Testis (tissue), 2 donors: Measurements from ENCODE around the gene TNFRSF13B.
"Not testable (repeated sequence)": the region's sequence is repeated elsewhere in the genome, so short reads cannot be mapped to it uniquely, and the experiment has no call there.

Source experiments
- POLR2A ChIP-seq: fragments of 450-650 bp; IDR thresholded peaks from one replicate; pipeline ENCODE4 v1.6.1; 2017; ENCODE audit warnings: antibody characterized with exemption, mild to moderate bottlenecking, moderate library complexity
- TF ChIP-seq, protein P1 (sequence below), 3 experiments: fragments of 450-650 bp in 2 of 3; fragments of 200-600 bp in 1 of 3; sonication (generic) in 1 of 3; IDR thresholded peaks; one replicate each; pipeline ENCODE4 v1.5.1; 2016 to 2019; ENCODE audit warnings: antibody characterized with exemption in 3 of 3, mild to moderate bottlenecking in 2 of 3, moderate library complexity in 1 of 3

- TF ChIP-seq, protein P1, sequence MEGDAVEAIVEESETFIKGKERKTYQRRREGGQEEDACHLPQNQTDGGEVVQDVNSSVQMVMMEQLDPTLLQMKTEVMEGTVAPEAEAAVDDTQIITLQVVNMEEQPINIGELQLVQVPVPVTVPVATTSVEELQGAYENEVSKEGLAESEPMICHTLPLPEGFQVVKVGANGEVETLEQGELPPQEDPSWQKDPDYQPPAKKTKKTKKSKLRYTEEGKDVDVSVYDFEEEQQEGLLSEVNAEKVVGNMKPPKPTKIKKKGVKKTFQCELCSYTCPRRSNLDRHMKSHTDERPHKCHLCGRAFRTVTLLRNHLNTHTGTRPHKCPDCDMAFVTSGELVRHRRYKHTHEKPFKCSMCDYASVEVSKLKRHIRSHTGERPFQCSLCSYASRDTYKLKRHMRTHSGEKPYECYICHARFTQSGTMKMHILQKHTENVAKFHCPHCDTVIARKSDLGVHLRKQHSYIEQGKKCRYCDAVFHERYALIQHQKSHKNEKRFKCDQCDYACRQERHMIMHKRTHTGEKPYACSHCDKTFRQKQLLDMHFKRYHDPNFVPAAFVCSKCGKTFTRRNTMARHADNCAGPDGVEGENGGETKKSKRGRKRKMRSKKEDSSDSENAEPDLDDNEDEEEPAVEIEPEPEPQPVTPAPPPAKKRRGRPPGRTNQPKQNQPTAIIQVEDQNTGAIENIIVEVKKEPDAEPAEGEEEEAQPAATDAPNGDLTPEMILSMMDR (IDR thresholded peaks at IDR 0.05) = not testable (repeated sequence)
- not testable (repeated sequence) for TF ChIP-seq POLR2A
Observed at GRCh38 chr17:17004997-17005614, 33.2 kb upstream of the TNFRSF13B start.
